ENCODE measurements around the gene MCM9. TPM values are rescaled to one million over a fixed set of nuclear protein-coding genes. Genes with fewer than 3 reads are reported as not detected.

Gene MCM9
- total RNA-seq, 1 experiment from 2014 or later, result 18.6 TPM

- peaks cover 7 to 23% (median 11%) of the 10 kb centered on the region in 3 experiments; a peak in 6 of 7 replicates for H3K36me3 Mint-ChIP-seq (ENCODE audit: insufficient read depth in 1 of 3, low read depth in 3 of 3)
- no peak overlapping the region for H2AK5ac ChIP-seq (ENCODE audit: insufficient read length, low read length)
- no peaks in the 10 kb centered on the region for H3K23me2 ChIP-seq (ENCODE audit: insufficient read length, low read depth, low read length, poor library complexity, severe bottlenecking)
- H4K8ac ChIP-seq (replicated peaks; ENCODE audit: insufficient read length, low read depth, low read length), result no peak overlapping the region
- no peak overlapping the region for H2AFZ ChIP-seq (ENCODE audit: low read length)
- H3K27ac ChIP-seq (ENCODE audit: insufficient read length, low read depth, low read length), result no peak overlapping the region
- no peak overlapping the region for H3T11ph ChIP-seq (ENCODE audit: low read length)
- H3K9ac ChIP-seq (ENCODE audit: extremely low read depth, insufficient read length, low read length), result no peak overlapping the region
- H2BK20ac ChIP-seq (ENCODE audit: low read depth, low read length, poor library complexity, severe bottlenecking), result no peak overlapping the region
- H2BK120ac ChIP-seq (ENCODE audit: low read depth, low read length, poor library complexity, severe bottlenecking), result no peak overlapping the region
- WGBS (ENCODE audit: extremely low coverage, insufficient read length, low lambda C conversion rate), result no CpG with 5 or more reads among the region's 6 CpGs
- no peaks in the 10 kb centered on the region for H3K27me3 Mint-ChIP-seq (ENCODE audit: low read depth)
- no peak overlapping the region for H2BK5ac ChIP-seq (ENCODE audit: insufficient read length, low read length)
- no peak overlapping the region for H3K4me2 ChIP-seq (ENCODE audit: insufficient read depth, insufficient read length, low read length)
- H3K27me3 ChIP-seq (ENCODE audit: insufficient read depth, low read length), result no peaks in the 10 kb centered on the region
- H3K79me1 ChIP-seq (ENCODE audit: insufficient read depth, low read depth, low read length, poor library complexity, severe bottlenecking), result no peaks in the 10 kb centered on the region
- no peak overlapping the region for H4K5ac ChIP-seq (ENCODE audit: insufficient read length, low read depth, low read length)
- H3K14ac ChIP-seq (ENCODE audit: insufficient read depth, low read length), result no peak overlapping the region
- no peaks in the 10 kb centered on the region for H3K79me2 ChIP-seq (ENCODE audit: insufficient read depth, low read length)
- H2BK15ac ChIP-seq (ENCODE audit: low read depth, low read length), result no peak overlapping the region
- H3K4me1 Mint-ChIP-seq, result no peaks in the 10 kb centered on the region
- no peak overlapping the region for H4K91ac ChIP-seq (ENCODE audit: insufficient read length, low read depth, low read length)
- H3K9me3 ChIP-seq (ENCODE audit: control insufficient read depth, low read depth, low read length), result no peaks in the 10 kb centered on the region
- peaks cover 17 to 22% of the 10 kb centered on the region in 2 experiments for H3K9me3 Mint-ChIP-seq
- H3K23ac ChIP-seq (ENCODE audit: insufficient read length, low read depth, low read length), result no peak overlapping the region
- no peak for TF ChIP-seq CTCF (conservative IDR thresholded peaks at IDR 0.05)
- H2BK12ac ChIP-seq (ENCODE audit: insufficient read length, low read depth, low read length), result no peak overlapping the region
- no peak overlapping the region for H3K4ac ChIP-seq (ENCODE audit: low read depth, low read length)
- H3K18ac ChIP-seq (ENCODE audit: insufficient read length, low read depth, low read length), result no peak overlapping the region
- H3K4me1 ChIP-seq (ENCODE audit: insufficient read depth, low read length), result no peaks in the 10 kb centered on the region; the same call in 1 of the 2 replicates
- H3K27ac Mint-ChIP-seq, result no peak overlapping the region
- H4K20me1 ChIP-seq (ENCODE audit: control insufficient read depth, insufficient read depth, insufficient read length), result no peaks in the 10 kb centered on the region
- DNase-seq, result peak; percentile 8
- H3K4me3 Mint-ChIP-seq, result no peak overlapping the region
- H3K56ac ChIP-seq (ENCODE audit: insufficient read length, low read depth, low read length), result no peak overlapping the region
Measured at GRCh38 chr6:118791499-118791898, 143.5 kb downstream of the MCM9 start.

All from H9 (cell line).